ENCODE results near the gene KRTAP2-2. TPM values are rescaled to one million over a fixed set of nuclear protein-coding genes. Genes with fewer than 3 reads are reported as not detected.

Gene KRTAP2-2, protein sequence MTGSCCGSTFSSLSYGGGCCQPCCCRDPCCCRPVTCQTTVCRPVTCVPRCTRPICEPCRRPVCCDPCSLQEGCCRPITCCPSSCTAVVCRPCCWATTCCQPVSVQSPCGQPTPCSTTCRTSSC
- total RNA-seq (2014; rRNA removed; shearing (Covaris generic)): not detected in 2 replicates

GRCh38 chr17:41055130-41055529, at the start of gene KRTAP2-2:
Gene KRTAP2-2 (minus strand): TSS chr17:41055230. CDS start chr17:41055211, 19 bp downstream.

GRCh38 chr17:41101586-41102259, 46.7 kb upstream of the KRTAP2-2 start, which contains the start of gene KRTAP4-16:
Gene KRTAP4-16 (minus strand): TSS chr17:41102209. CDS start chr17:41102209, 0 bp downstream.

DNA sequence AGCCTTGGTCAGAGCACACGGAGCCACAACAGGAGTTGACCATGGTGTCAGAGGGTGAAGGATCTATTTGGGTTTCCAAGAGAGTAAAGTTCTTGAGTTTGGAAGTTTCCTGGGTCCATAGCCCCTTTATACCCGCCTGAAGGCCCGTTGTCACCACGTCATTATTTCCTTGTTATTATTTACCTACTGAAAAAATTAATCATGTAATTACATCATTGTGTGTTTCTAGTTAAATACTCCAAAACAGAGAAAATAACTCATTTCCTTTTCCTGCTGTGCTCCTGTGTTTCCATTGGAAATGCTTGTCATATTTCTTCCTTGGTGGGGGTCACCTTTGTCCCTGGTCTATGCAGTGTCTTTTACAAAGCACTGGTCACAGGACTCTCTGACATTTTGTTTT, 43.0 kb upstream of the KRTAP2-2 start, which contains the start of gene KRTAP4-8:
Gene KRTAP4-8 (minus strand): TSS at position 101 of the 400 bp plus-strand sequence. CDS start 58 bp downstream, at position 43.

DNA sequence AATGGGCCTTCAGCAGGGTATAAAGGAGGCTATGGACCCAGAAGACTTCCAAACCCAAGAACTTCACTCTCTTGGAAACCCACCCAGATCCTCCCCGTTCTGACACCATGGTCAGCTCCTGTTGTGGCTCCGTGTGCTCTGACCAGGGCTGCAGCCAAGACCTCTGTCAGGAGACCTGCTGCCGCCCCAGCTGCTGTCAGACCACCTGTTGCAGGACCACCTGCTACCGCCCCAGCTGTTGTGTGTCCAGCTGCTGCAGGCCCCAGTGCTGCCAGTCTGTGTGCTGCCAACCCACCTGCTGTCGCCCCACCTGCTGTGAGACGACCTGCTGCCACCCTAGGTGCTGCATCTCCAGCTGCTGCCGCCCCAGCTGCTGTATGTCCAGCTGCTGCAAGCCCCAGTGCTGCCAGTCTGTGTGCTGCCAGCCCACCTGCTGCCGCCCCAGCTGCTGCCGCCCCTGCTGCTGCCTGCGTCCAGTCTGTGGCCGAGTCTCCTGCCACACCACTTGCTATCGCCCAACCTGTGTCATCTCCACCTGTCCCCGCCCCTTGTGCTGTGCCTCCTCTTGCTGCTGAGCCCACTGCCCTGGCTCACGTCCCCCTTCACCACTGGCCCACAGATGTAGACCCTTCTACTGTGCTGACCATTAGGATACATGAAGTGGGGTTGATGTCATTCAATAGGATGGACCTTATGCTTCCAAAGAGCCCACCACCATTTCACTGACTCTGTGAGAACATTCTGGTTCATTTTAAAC, 29.2 kb upstream of the KRTAP2-2 start, which contains the start of gene KRTAP4-7:
Gene KRTAP4-7 (plus strand): TSS at position 51 of the 757 bp plus-strand sequence. CDS start 57 bp downstream, at position 108.

DNA sequence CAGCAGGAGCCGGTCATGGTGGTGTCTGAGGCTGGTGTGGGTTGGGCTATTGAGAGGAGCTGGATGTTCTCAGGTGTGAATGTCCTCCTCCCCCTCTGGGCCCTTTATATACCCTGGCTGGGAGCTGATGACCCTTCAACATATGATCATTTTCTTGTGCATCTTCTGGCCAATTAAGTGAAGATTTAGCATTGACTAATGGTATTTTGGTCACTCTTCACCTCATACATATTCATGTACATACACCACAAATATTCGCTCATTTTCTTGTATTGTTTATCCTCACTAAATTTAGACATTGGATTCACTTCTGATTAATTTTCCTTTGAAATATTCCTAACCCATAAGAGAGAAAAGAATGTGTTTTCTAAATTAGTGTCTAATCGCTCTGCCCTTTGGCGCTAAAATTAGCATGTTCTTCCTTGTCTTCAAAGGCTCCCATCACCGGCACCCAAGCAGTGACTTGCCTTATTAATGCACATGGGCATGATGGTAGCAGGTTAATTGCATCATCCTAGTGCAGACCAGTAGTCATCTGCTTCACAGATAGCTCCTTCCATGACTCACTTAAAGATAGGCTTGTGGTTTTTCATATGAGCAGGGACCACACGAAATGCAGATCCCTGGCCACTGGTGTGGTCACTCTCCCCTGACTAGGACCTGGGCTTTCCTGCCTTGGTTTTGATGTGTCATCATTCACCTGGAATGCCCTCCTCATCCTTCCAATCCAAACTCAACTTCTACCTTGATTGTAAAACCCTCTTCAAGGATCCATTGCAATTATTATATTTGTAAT, 11.0 kb upstream of the KRTAP2-2 start, which contains the start of gene KRTAP2-4:
Gene KRTAP2-4 (minus strand): TSS at position 51 of the 796 bp plus-strand sequence. CDS start 34 bp downstream, at position 17.

DNA sequence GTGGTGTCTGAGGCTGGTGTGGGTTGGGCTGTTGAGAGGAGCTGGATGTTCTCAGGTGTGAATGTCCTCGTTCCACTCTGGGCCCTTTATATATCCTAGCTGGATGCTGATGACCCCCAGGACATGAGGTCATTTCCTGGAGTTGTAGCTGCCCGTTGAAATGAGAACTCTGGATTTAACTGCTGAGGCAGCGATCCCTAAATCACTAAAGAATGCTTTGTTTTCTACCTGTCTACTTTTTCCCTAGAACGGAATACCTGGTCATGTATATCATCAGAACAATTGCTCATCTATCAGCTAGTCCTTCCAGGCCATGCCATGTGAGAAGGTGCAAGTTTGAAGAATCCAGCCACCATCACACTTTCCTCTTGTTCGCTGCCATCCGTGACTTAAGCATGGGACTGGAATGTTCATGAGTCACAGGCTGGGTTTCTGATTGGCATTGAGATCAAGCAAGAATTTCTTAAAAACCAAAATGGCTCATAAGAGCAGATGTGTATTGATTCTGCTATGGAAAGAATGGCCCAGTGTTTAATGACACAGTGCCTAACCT, 5.1 kb upstream of the KRTAP2-2 start, which contains the start of gene KRTAP2-3:
Gene KRTAP2-3 (minus strand): TSS at position 63 of the 553 bp plus-strand sequence. CDS start 64 bp downstream, outside the sequence.

DNA sequence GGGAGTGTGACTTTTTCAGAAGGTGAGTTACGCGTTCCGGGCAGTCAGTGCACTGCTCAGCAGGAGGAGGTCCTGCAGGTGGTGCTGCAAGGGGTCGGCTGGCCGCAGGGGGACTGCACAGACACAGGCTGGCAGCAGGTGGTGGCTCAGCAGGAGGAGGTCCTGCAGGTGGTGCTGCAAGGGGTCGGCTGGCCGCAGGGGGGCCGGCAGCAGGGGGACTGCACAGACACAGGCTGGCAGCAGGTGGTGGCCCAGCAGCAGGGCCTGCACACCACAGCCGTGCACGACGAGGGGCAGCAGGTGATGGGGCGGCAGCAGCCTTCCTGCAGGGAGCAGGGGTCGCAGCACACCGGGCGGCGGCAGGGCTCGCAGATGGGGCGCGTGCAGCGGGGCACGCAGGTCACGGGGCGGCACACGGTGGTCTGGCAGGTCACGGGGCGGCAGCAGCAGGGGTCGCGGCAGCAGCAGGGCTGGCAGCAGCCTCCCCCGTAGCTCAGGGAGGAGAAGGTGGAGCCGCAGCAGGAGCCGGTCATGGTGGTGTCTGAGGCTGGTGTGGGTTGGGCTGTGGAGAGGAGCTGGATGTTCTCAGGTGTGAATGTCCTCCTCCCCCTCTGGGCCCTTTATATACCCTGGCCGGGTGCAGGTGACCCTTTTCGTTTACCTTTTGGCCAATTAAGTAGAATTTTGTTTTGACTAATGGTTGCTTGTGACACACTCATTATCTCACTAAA, 8.1 kb downstream of the KRTAP2-2 start, which contains the start of gene KRTAP2-1:
Gene KRTAP2-1 (minus strand): TSS at position 582 of the 731 bp plus-strand sequence. CDS start 49 bp downstream, at position 533.

GRCh38 chr17:41040783-41041571, 14.1 kb downstream of the KRTAP2-2 start, which contains the start of gene KRTAP1-1:
Gene KRTAP1-1 (minus strand): TSS chr17:41041450. CDS start chr17:41041397, 53 bp downstream.

GRCh38 chr17:41034346-41034935, 20.6 kb downstream of the KRTAP2-2 start, which contains the start of gene KRTAP1-3:
Gene KRTAP1-3 (minus strand): TSS chr17:41034874. CDS start chr17:41034821, 53 bp downstream.

GRCh38 chr17:41029633-41030245, 25.3 kb downstream of the KRTAP2-2 start, which contains the start of gene KRTAP1-4:
Gene KRTAP1-4 (minus strand): TSS chr17:41030195. CDS start chr17:41030078, 117 bp downstream.

DNA sequence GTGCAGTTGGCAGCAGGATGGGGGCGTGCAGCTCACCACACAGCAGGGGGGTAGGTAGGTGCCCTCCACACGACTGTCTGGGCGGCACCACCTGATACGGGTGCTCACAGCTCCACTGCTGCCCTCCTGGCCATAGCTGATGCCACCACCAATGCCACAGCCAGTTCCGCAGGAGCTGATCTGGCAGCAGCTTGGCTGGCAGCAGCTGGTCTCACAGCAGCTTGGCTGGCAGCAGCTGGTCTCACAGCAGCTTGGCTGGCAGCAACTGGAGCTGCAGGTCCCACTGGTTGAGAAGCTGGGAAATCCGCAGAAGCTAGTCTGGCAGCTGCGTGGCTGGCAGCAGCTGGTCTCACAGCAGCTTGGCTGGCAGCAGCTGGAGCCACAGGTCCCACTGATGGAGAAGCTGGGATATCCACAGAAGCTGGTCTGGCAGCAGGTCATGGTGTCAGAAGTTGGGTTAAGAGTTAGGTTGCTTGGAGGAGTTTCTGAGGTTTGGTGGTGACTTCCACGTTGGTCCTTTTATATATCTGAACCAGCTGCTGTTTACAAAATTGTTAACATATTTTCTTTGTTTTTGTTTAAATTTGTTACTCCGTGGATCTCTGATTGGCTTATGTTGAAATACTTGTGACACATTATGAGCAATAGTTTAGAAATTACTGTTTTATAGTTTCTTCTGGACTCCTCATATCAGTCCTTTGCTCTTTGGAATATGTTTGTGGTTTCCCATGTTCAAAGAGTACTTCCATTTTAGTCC, 28.1 kb downstream of the KRTAP2-2 start, which contains the start of gene KRTAP1-5:
Gene KRTAP1-5 (minus strand): TSS at position 494 of the 757 bp plus-strand sequence. CDS start 53 bp downstream, at position 441.

DNA sequence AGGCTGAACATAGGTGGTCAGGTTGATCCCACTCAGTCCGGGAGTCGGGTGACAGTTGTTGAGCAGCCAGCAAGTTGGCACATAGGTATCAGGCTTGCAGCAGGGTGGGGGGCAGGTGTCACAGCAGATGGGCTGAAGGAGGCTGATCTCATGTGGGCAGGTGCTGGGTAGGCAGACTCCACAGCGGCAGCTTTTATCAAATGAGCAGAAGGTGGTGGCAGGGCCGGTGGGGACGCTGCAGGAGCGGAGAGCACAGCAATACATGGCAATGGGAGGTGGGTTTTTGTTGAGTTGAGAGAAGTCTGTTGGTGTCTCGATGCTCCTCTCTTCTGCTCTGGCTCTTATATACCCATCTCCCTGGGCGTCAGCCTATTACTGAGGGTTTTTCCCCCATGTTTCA, 46.2 kb downstream of the KRTAP2-2 start, which contains the start of gene KRTAP3-1:
Gene KRTAP3-1 (minus strand): TSS at position 318 of the 400 bp plus-strand sequence. CDS start 54 bp downstream, at position 264.

Small RNA genes within 50 kb of the gene (small RNA-seq; reads per million reads assigned to genes)
- gene KRTAP3-4P: not detected

Other genes starting within 250 kb of the KRTAP2-2 start
- 30.4 and 38.5 TPM in 2 replicates for gene KRT10, start 232.6 kb downstream of the KRTAP2-2 start, total RNA-seq (2014; rRNA removed; shearing (Covaris generic))
- 1.6 and 3.4 TPM in 2 replicates for gene KRT12, start 188.0 kb downstream of the KRTAP2-2 start, total RNA-seq (2014; rRNA removed; shearing (Covaris generic))
- gene KRT20, start 170.0 kb downstream of the KRTAP2-2 start, total RNA-seq (2014; rRNA removed; shearing (Covaris generic)): 0.08 TPM in 1 of 2 replicates, not detected in the other
- gene KRT23, start 117.6 kb downstream of the KRTAP2-2 start, total RNA-seq (2014; rRNA removed; shearing (Covaris generic)): 0.08 TPM in 1 of 2 replicates, not detected in the other
- gene KRT39, start 88.3 kb downstream of the KRTAP2-2 start, total RNA-seq (2014; rRNA removed; shearing (Covaris generic)): not detected in 2 replicates
- gene KRT40, start 70.9 kb downstream of the KRTAP2-2 start, total RNA-seq (2014; rRNA removed; shearing (Covaris generic)): not detected in 2 replicates
- not detected in 2 replicates for gene KRTAP3-3, start 61.1 kb downstream of the KRTAP2-2 start, total RNA-seq (2014; rRNA removed; shearing (Covaris generic))
- gene KRTAP3-2, start 55.3 kb downstream of the KRTAP2-2 start, total RNA-seq (2014; rRNA removed; shearing (Covaris generic)): not detected in 2 replicates
- not detected in 2 replicates for gene KRTAP3-1, start 46.1 kb downstream of the KRTAP2-2 start, total RNA-seq (2014; rRNA removed; shearing (Covaris generic))
- not detected in 2 replicates for gene KRTAP1-5, start 28.0 kb downstream of the KRTAP2-2 start, total RNA-seq (2014; rRNA removed; shearing (Covaris generic))
- not detected in 2 replicates for gene KRTAP1-4, start 25.0 kb downstream of the KRTAP2-2 start, total RNA-seq (2014; rRNA removed; shearing (Covaris generic))
- not detected in 2 replicates for gene KRTAP1-3, start 20.4 kb downstream of the KRTAP2-2 start, total RNA-seq (2014; rRNA removed; shearing (Covaris generic))
- not detected in 2 replicates for gene KRTAP1-1, start 13.8 kb downstream of the KRTAP2-2 start, total RNA-seq (2014; rRNA removed; shearing (Covaris generic))
- not detected in 2 replicates for gene KRTAP2-1, start 7.9 kb downstream of the KRTAP2-2 start, total RNA-seq (2014; rRNA removed; shearing (Covaris generic))
- gene KRTAP2-3, start 4.9 kb upstream of the KRTAP2-2 start, total RNA-seq (2014; rRNA removed; shearing (Covaris generic)): 0.29 TPM in 1 of 2 replicates, not detected in the other
- not detected in 2 replicates for gene KRTAP2-4, start 10.6 kb upstream of the KRTAP2-2 start, total RNA-seq (2014; rRNA removed; shearing (Covaris generic))
- gene KRTAP4-7, start 28.9 kb upstream of the KRTAP2-2 start, total RNA-seq (2014; rRNA removed; shearing (Covaris generic)): not detected in 2 replicates
- gene KRTAP4-8, start 42.9 kb upstream of the KRTAP2-2 start, total RNA-seq (2014; rRNA removed; shearing (Covaris generic)): not detected in 2 replicates
- not detected in 2 replicates for gene KRTAP4-16, start 47.0 kb upstream of the KRTAP2-2 start, total RNA-seq (2014; rRNA removed; shearing (Covaris generic))
- not detected in 2 replicates for gene KRTAP4-9, start 50.2 kb upstream of the KRTAP2-2 start, total RNA-seq (2014; rRNA removed; shearing (Covaris generic))
- gene KRTAP4-11, start 63.1 kb upstream of the KRTAP2-2 start, total RNA-seq (2014; rRNA removed; shearing (Covaris generic)): not detected in 2 replicates
- gene KRTAP4-12, start 69.0 kb upstream of the KRTAP2-2 start, total RNA-seq (2014; rRNA removed; shearing (Covaris generic)): not detected in 2 replicates
- not detected in 2 replicates for gene KRTAP4-6, start 85.3 kb upstream of the KRTAP2-2 start, total RNA-seq (2014; rRNA removed; shearing (Covaris generic))
- gene KRTAP4-5, start 94.6 kb upstream of the KRTAP2-2 start, total RNA-seq (2014; rRNA removed; shearing (Covaris generic)): not detected in 2 replicates
- gene KRTAP4-4, start 105.5 kb upstream of the KRTAP2-2 start, total RNA-seq (2014; rRNA removed; shearing (Covaris generic)): not detected in 2 replicates
- gene KRTAP4-3, start 113.0 kb upstream of the KRTAP2-2 start, total RNA-seq (2014; rRNA removed; shearing (Covaris generic)): not detected in 2 replicates
- gene KRTAP4-2, start 123.0 kb upstream of the KRTAP2-2 start, total RNA-seq (2014; rRNA removed; shearing (Covaris generic)): not detected in 2 replicates
- not detected in 2 replicates for gene KRTAP4-1, start 129.7 kb upstream of the KRTAP2-2 start, total RNA-seq (2014; rRNA removed; shearing (Covaris generic))
- not detected in 2 replicates for gene KRTAP9-1, start 134.7 kb upstream of the KRTAP2-2 start, total RNA-seq (2014; rRNA removed; shearing (Covaris generic))
- gene KRTAP9-2, start 171.4 kb upstream of the KRTAP2-2 start, total RNA-seq (2014; rRNA removed; shearing (Covaris generic)): not detected in 2 replicates
- not detected in 2 replicates for gene KRTAP9-3, start 177.2 kb upstream of the KRTAP2-2 start, total RNA-seq (2014; rRNA removed; shearing (Covaris generic))
- gene KRTAP9-8, start 182.8 kb upstream of the KRTAP2-2 start, total RNA-seq (2014; rRNA removed; shearing (Covaris generic)): not detected in 2 replicates
- not detected in 2 replicates for gene KRTAP9-4, start 194.5 kb upstream of the KRTAP2-2 start, total RNA-seq (2014; rRNA removed; shearing (Covaris generic))
- gene KRTAP9-9, start 200.2 kb upstream of the KRTAP2-2 start, total RNA-seq (2014; rRNA removed; shearing (Covaris generic)): not detected in 2 replicates
- not detected in 2 replicates for gene KRTAP9-6, start 210.1 kb upstream of the KRTAP2-2 start, total RNA-seq (2014; rRNA removed; shearing (Covaris generic))
- not detected in 2 replicates for gene KRTAP9-7, start 220.5 kb upstream of the KRTAP2-2 start, total RNA-seq (2014; rRNA removed; shearing (Covaris generic))
- not detected in 2 replicates for gene KRTAP29-1, start 247.6 kb upstream of the KRTAP2-2 start, total RNA-seq (2014; rRNA removed; shearing (Covaris generic))